Coronary artery (tissue), 2 donors: Measurements from ENCODE around the gene FBXL19.

Source experiments
- DNase-seq: peaks from one replicate; pipeline ENCODE4 v3.0.0-alpha.2; 2017; ENCODE audit warnings: low spot score
- H3K27ac ChIP-seq, 2 donors: fragments of 200-600 bp; sonication (generic); one replicate each; pipeline ENCODE4 v1.5.1; 2016 to 2019
- H3K4me3 ChIP-seq: fragments of 200-600 bp; sonication (generic); 2 replicates; pipeline ENCODE4 v1.5.1; 2016; ENCODE audit warnings: mild to moderate bottlenecking, moderate library complexity
- TF ChIP-seq, protein P1 (sequence below): fragments of 200-600 bp; sonication (generic); IDR thresholded peaks from one replicate; pipeline ENCODE4 v1.5.1; 2019; ENCODE audit warnings: antibody characterized with exemption

Gene FBXL19

DNA sequence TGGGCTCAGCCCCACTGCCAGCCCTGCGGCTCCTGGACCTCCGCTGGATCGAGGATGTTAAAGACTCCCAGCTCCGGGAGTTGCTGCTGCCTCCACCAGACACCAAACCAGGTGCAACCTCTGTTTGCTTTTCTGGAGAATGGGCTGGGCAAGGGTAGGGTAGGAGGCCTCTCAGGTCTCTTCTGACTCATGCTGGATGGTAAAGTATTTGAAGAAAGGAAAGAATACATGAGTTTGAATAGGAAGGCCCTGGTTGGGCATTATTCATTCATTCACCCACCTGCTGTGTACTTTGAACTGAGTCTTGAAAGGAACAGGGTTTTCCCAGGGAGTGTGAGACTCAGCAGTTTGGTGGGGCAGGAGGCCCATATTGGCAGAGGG lies 19.0 kb downstream of the FBXL19 start:
- H3K27ac ChIP-seq = peak overlapping the region in 1 of 2 donors; percentile 67
- TF ChIP-seq, protein P1, sequence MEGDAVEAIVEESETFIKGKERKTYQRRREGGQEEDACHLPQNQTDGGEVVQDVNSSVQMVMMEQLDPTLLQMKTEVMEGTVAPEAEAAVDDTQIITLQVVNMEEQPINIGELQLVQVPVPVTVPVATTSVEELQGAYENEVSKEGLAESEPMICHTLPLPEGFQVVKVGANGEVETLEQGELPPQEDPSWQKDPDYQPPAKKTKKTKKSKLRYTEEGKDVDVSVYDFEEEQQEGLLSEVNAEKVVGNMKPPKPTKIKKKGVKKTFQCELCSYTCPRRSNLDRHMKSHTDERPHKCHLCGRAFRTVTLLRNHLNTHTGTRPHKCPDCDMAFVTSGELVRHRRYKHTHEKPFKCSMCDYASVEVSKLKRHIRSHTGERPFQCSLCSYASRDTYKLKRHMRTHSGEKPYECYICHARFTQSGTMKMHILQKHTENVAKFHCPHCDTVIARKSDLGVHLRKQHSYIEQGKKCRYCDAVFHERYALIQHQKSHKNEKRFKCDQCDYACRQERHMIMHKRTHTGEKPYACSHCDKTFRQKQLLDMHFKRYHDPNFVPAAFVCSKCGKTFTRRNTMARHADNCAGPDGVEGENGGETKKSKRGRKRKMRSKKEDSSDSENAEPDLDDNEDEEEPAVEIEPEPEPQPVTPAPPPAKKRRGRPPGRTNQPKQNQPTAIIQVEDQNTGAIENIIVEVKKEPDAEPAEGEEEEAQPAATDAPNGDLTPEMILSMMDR = no peak
- no peak for DNase-seq
- no peak overlapping the region for H3K4me3 ChIP-seq

DNA sequence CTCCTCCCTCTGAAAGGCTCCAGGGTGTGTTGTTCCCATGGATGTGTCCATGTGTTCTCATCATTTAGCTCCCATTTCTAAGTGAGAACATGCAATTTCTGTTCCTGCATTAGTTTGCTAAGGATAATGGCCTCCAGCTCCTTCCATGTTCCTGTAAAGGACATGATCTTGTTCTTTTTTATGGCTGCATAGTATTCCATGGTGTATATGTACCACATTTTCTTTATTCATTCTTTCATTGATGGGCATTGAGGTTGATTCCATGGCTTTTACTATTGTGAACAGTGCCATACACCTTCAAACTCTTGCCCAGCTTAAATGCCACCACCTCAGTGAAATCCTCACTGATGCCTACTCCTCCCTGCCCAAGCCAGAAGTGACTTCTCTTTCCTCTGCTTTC lies 21.0 kb downstream of the FBXL19 start:
- DNase-seq = no peak
- TF ChIP-seq, protein P1 = no peak
- no peak overlapping the region for H3K4me3 ChIP-seq
- H3K27ac ChIP-seq = no peak overlapping the region

DNA sequence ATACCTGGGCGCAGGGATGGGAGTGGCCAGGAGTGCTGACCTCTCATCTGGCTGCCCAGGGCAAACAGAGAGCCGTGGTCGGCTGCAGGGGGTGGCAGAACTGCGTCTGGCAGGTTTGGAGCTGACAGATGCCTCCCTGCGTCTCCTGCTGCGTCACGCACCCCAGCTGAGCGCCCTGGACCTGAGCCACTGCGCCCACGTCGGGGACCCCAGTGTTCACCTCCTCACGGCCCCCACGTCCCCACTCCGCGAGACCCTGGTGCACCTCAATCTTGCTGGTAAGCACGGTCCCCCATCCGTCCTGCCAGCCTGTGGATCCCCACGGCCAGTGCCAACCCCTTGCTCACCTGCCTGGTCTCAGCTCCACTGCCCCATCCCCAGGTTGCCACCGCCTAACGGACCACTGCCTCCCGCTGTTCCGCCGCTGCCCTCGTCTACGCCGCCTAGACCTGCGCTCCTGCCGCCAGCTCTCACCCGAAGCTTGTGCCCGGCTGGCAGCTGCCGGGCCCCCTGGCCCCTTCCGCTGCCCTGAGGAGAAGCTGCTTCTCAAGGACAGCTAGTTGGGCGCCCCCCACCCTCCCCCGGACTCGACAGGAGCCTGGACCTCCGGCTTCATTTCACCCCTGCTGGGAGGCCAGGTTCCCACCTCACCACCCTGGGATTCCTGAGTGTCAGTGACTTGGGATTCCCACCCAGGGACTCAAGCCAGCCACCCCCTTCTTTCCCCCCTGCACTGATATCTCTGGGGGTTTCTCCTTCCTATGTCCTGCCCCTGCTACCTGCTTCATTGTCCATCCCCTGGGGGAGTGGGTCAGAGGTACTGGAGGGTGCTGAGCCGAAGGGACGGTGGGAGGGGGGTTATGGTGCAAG lies 23.5 kb downstream of the FBXL19 start:
- Histone ChIP-seq H3K27ac (peak overlapping the region in 1 of 2 donors; percentile 94), H3K4me3 (no peak overlapping the region)
- no peak for DNase-seq
- TF ChIP-seq, protein P1 = no peak

DNA sequence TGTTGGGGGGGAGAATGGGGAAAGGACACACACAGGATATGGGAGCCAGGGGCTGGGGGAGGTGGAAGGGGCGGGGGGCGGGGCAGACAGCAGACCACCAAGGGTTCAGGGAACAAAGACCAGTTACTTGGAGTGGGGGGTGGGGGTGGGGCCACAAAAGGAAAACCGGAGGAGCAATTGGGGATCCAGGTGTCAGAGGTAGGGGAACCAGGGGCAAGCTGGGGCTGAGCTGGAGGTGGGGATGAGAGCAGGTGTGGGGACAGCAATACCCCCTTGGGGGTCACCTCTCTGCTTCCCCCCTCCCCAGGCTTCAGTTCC lies 24.1 kb downstream of the FBXL19 start:
- TF ChIP-seq, protein P1 = no peak
- Histone ChIP-seq H3K27ac (peak overlapping the region; percentile 90 to 94), H3K4me3 (peak overlapping the region; percentile 91)
- no peak for DNase-seq

DNA sequence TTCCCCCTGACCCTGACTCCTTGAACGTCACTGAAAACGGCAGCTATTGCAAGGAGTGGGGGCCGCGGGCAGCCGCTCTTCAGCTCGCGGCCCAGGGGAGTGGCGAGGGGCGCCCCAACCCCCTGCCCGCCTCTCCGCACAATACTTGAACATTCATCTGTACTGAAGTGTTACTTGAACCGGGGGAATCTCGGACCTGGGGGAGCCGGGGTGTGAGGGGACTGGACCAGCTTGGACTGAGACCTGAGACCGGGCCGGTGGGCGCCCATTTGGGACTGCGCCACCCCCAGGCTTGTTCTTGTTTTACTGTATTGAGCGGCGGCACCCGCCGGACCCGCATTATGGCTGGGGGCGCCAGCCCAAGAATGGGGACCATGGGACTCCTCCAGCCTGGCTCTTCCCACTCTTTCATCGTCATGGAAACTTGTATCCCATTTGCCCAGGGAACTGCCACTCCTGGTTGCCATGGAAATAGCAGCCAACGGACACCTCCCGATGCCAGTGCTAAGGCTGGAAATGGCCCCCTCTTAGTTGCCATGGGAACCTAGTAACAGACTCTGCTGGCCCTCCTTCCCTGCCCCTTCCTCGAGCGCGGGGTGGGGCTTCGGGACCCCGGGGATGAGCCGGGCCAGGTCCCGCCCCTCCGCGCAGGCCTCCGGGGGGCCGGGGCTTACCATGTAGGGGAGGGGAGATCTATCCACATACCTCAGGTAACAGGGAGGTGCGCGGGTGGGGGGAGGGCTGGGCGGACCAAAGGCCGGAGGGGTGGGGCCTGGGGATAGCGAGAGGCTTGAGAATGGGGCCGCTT lies 24.7 kb downstream of the FBXL19 start:
- peak; percentile 96 for DNase-seq
- Histone ChIP-seq H3K4me3 (peak overlapping the region; percentile 91), H3K27ac (peak overlapping the region; percentile 90 to 94)
- TF ChIP-seq, protein P1 = no peak

DNA sequence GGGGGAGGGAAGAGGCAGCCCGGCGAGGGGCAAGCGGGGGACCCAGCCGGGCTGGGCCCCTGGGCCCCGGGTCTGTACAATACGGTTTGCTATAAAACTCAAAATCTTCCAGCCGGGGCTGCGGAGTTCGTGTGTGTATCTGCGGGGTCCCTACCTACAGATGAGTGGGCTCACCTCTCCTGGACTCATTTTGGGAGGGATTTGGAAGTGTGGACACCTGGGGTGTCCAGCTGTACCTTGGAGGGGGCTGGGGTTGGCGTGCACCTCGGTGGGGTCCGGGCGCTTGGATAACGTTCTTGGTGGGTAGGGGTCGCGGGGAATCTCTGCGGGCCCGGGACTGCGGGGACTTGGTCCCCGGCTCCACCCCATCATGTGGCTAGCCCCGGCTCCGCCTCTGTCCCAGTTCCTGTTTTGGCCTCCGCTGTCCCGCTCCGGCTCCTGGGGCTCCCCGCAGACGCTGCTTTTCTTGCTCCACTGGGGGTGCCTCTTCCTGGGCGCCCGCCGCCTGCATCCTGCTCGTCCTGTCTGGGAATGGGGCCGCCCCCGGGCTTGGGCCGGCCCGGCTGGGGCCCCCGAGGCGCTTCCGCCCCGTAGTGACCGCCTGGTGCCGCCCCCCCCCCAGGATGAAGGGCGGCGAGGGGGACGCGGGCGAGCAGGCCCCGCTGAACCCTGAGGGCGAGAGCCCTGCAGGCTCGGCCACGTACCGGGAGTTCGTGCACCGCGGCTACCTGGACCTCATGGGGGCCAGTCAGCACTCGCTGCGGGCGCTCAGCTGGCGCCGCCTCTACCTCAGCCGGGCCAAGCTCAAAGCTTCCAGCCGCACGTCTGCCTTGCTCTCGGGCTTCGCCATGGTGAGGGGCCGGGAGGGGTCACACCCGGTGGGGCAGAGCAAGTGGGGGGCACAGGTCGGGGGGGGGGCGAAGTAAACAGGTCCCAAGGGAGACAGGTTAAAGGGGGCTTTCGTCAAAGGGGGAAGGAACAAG lies 25.6 kb downstream of the FBXL19 start, which contains the start of gene ORAI3:
ORAI3 (plus strand) TSS at position 402 of the 983 bp plus-strand sequence; CDS start at position 624, 222 bp downstream.
- peak within 1 kb of the TSS; percentile 91 for H3K4me3 ChIP-seq
- H3K27ac ChIP-seq = peak within 1 kb of the TSS; percentile 90 to 94
- TF ChIP-seq, protein P1 = no peak
- peak; percentile 89 for DNase-seq
